Astrocyte of the spinal cord (primary cell): ENCODE measurements around the gene GNG2.

Source experiments
- DNase-seq: peaks from one replicate; pipeline ENCODE4 v3.0.0; 2011; ENCODE audit warnings: low read depth, low spot score
- H3K4me3 ChIP-seq: 2 replicates; pipeline ENCODE4 v1.5.1; 2011; ENCODE audit warnings: low read depth, mild to moderate bottlenecking, low read length, moderate library complexity
- in situ Hi-C: cut with HindIII; loops from 2 replicates; pipeline ENCODE4 v1.10.0; 2017; ENCODE audit warnings: low sequenced_read_pairs
- TF ChIP-seq, protein P1 (sequence below): IDR thresholded peaks from 2 replicates; pipeline ENCODE4 v1.5.1; 2012; ENCODE audit warnings: low read depth, mild to moderate bottlenecking, low read length, inconsistent platforms

The GNG2 gene

DNA sequence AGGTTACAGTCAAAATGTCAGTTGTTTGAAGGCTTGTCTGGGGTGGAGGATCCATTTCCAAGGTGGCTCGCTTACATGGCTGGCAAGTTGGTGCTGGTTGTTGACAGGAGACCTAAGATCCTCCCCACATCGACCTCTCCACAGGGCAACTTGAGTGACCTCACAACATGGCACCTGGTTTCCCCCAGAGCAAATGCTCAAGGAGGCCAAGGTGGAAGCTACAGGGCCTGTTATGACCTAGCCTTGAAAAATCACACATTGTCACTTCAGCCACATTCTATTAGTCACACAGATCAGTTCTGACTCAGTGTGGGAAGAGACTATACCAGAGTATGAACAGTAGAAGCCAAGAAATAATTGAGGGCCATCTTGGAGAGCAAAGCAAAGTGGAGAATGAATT lies 11.3 kb upstream of the GNG2 start:
- no peak for DNase-seq
- in situ Hi-C loops = no loop called here
- H3K4me3 ChIP-seq = no peak overlapping the region

DNA sequence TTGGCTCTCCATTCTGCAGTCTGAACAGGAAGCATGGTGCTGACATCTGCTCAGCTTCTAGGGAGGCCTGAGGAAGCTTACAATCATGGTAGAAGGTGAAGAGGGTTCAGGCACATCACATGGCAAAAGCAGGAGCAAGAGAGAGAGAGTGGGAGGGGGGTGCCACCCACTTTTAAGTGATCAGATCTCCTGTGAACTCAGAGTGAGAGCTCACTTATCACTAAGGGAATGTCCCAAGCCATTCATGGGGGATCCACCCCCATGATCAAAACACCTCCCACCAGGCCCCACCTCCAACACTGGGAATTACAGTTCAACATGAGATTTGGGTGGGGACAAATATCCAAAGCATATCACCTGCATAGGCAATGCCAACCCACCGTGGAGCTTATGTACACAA lies 9.8 kb upstream of the GNG2 start:
- no peak for DNase-seq
- TF ChIP-seq, protein P1, sequence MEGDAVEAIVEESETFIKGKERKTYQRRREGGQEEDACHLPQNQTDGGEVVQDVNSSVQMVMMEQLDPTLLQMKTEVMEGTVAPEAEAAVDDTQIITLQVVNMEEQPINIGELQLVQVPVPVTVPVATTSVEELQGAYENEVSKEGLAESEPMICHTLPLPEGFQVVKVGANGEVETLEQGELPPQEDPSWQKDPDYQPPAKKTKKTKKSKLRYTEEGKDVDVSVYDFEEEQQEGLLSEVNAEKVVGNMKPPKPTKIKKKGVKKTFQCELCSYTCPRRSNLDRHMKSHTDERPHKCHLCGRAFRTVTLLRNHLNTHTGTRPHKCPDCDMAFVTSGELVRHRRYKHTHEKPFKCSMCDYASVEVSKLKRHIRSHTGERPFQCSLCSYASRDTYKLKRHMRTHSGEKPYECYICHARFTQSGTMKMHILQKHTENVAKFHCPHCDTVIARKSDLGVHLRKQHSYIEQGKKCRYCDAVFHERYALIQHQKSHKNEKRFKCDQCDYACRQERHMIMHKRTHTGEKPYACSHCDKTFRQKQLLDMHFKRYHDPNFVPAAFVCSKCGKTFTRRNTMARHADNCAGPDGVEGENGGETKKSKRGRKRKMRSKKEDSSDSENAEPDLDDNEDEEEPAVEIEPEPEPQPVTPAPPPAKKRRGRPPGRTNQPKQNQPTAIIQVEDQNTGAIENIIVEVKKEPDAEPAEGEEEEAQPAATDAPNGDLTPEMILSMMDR = no peak
- in situ Hi-C loops = no loop called here
- no peak overlapping the region for H3K4me3 ChIP-seq

More for the DNA sequence above, 11.3 kb upstream of the GNG2 start:
- TF ChIP-seq, protein P1 = no peak

DNA sequence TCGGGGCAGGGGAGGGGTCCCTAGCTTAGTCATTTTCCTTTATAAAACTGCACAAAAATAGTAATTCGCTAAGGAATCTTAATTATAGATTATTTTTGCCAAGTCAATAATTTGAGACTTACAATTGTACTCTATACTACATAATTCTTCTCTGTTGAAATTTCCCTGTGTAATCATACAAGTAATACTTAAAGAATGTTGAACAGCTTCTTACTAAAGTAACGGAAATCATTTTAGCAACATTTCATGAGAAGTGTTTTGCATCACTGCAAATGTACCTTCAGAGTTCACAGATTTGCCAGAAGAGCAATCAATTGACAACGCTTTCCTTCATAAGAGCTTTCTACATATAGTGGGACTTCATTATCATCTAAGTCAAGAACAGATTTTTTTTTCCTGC lies 7.9 kb upstream of the GNG2 start:
- TF ChIP-seq, protein P1 = no peak
- in situ Hi-C loops = no loop called here
- DNase-seq = no peak
- H3K4me3 ChIP-seq = no peak overlapping the region

DNA sequence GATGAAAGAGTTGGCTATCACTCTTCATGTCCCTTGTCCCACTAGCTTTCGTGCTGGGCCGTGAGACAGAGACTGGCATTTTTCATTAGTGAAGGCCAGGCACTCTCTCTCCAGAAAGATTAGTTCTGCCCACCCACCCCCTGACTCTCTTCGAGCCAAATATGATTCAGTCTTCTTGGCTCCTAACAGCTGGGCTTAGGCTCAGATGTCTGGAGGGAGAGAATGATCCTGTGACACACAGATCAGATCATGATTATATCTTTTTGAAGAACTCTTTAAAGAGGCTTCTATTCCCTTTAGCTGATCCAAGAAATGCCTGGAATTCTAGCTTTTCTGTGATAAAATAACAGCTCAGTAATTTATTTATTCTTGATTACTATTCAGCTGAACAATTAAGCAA lies 5.2 kb upstream of the GNG2 start:
- DNase-seq = no peak
- TF ChIP-seq, protein P1 = no peak
- in situ Hi-C loops = no loop called here
- no peak overlapping the region for H3K4me3 ChIP-seq

DNA sequence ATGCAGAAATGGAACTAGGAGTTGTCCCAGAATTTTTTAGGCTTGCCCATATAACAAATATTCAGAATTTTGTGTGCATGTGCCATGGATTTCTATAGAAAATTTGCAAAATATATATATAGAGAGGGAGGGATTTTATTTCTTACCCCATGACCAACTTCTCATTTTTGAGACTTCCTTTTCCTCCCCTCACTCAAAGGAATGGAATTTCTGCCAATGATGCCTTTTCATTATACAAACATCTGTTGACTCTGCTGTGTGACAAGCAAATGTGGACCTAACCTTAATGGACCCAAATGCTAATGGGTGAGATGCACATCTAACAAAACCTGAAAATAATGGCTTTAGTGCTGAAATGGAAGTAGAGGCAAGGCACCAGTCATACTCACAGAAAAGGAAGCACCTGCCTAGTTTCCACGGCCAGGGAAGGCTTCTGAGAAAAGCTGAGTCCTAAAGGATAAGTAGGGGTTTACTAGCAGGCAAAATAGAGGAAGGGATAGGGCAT lies 3.6 kb upstream of the GNG2 start:
- H3K4me3 ChIP-seq = no peak overlapping the region
- in situ Hi-C loops = no loop called here
- no peak for DNase-seq
- TF ChIP-seq, protein P1 = no peak

DNA sequence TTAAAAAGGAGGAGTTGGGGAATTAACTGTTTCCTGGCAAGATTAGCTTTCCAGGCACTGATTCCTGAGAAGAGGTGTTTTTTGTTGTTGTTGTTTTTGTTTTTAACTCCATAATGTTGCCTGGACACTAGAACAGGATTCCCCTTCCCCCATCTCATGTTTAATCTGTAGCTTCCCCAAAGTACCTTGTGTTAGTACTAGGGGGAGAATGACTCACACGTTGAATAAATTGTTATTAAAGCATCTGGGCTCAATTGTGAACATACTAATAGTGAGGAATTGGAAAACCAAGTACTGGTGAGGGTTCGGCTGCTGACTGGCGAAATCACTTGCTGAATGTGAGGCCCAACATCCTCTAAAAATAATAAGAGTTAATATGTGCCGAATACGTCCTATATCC lies 1.3 kb upstream of the GNG2 start:
- no peak for DNase-seq
- H3K4me3 ChIP-seq = no peak overlapping the region
- TF ChIP-seq, protein P1 = no peak
- in situ Hi-C loops = no loop called here
